HG03045 (cell line): Measurements from ENCODE around the gene SASH1.

Experiments
- ATAC-seq: cut with Tn5 transposase; IDR thresholded peaks from one replicate; pipeline ENCODE4 v1.9.1; 2021; ENCODE audit warnings: mild to moderate bottlenecking, moderate library complexity; ENCODE audit not compliant: unreplicated experiment

The SASH1 gene

DNA sequence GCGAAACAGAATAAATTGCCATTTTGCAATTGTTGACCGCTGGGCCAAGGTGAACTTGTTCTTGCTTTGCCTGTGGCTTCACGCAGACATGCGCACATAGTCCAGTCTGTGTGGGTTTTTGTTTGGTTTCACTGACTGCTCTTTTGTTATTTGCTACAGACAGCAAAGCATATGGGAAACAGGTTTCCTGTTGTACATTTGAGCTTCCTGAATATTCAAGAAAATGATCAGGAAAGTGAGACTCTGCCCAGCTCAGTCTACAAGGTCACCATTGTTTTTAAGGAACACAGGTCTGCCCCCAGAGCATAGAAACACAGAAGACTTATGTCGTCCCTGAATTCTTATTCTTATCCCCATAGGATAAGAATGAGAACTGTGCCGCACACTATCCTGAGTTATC, 55.6 kb downstream of the SASH1 start:
- ATAC-seq, result no peak

DNA sequence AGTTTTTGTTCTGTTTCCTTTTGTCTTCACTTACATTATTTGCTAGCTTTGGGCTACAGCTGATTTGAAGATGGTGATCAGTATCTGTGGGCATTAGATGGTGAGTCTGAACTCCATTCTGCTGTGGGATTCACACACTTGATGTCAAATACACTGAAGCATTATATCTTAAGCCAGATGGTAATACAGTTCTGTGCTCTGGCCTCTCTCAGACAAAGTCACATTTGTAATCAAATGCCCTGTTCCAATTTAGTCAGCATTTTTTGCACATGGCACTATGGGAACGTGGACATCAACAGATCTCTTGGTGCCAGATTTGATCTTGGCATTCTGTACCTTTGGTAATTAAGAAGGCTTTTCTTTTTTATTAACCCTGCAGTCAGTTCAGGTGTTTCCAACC, 56.0 kb downstream of the SASH1 start:
- ATAC-seq, result no peak

DNA sequence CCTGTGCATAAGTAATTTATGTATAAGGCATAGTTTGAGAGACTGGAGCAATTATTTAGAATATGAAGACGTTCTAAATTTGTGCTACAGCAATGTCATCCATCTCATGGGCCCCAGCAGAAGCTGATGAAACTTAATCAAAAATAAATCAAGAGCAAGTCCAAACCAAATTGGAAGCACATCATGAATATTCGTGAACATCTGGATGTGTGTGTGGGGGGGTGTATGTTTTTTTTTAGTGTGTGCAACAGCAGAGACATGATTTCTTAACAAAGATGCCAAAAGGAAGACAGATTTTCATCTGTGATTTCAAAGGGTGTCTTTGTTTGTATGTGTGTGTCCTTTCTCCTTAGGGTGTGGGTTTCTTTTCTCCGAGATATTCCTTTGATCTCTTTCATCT, 58.9 kb downstream of the SASH1 start:
- ATAC-seq, result no peak

DNA sequence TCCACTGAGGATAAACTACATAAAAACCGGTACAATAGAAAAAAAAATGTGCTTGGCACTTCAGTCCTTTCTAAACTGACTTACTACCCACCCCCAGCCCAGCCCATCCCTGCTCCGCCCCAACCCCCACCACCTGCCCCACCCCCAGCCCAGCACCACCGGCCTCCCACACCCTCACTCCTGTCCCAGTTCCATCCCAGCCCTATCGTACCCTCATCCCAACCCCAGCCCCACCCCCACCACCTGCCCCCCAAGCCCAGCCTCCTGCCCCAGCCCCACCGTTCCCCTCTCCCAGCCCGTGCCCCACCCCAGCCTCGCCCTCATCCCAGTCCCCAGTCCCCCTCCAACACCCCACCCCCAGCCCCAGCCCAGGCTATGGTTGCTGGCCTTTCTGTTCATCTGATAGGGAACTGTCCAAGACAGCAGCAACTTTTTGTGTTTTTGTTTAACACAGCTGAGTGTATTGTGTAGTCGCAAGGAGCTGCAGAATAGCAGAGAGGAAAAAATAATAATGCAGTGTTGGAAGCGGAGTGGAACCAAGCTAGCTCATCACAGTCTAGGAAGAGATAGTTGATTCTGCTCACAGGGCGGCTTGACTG, 61.9 kb downstream of the SASH1 start:
- ATAC-seq, result no peak

- ATAC-seq, result no peak
These were observed 63.3 kb downstream of the SASH1 start for GRCh38 chr6:148405894-148406293.

- ATAC-seq, result no peak
These were observed 64.1 kb downstream of the SASH1 start for GRCh38 chr6:148406579-148407371.

- no peak for ATAC-seq
These were observed 64.7 kb downstream of the SASH1 start for GRCh38 chr6:148407372-148407771.

DNA sequence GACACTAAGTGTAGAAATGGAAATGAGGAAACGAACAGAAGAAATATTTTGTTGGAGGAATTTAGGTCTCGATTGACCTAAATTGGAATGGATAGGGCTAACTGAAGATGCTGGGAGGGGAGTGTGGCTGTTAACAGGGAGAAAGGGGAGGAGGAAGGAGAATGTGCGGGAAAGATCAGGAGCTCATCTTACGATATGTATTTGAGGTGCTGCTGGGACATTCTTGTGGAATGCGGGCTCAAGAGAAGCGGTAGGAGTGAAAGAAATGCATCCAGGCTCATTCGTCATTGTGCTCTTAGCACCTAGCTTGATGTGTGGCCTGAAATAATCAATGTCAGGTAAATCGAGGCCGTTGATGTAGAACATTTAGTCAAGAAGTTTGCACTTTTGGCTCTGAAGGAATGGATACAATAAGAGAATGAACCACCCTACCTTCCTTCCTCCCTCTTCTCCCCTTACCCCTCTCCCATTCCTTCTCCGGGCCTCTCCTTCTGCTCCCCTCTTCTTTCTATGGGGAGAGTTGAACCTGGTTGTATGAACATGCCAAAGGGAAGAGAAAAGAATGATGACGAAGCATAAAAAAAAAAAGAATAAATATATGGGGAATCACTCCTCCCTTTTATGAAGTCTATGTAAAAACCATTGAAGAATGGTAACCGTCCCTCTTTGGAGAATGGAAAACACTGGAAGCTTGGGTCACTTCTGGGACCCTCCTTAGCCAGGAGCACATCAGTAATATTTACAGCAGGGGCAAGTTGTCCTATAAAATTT, 70.9 kb downstream of the SASH1 start:
- no peak for ATAC-seq

DNA sequence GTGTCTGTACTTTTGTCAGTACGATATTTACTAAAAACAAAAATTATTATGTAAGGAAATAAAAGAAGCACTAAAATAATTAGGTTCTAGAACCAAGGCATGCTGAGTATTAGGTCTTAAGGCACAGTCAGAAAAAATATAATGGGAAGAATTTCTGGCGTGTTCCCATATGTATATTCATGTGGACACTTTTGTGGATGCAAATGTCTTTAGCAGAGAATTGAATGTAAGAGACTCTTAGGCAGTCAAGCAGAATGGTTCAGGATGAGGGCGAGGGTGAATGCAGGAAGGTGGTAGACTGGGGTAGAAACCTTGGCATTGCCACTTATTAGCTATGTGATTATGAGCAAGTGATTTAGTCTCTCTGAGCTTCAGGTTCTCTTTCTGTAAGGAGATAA, 71.5 kb downstream of the SASH1 start:
- ATAC-seq, result no peak

- ATAC-seq, result no peak
These were observed 72.2 kb downstream of the SASH1 start for GRCh38 chr6:148414836-148415235.

GRCh38 chr6:148415511-148416260, 73.0 kb downstream of the SASH1 start:
- ATAC-seq, result no peak

- no peak for ATAC-seq
These were observed 73.8 kb downstream of the SASH1 start for GRCh38 chr6:148416330-148416965.

DNA sequence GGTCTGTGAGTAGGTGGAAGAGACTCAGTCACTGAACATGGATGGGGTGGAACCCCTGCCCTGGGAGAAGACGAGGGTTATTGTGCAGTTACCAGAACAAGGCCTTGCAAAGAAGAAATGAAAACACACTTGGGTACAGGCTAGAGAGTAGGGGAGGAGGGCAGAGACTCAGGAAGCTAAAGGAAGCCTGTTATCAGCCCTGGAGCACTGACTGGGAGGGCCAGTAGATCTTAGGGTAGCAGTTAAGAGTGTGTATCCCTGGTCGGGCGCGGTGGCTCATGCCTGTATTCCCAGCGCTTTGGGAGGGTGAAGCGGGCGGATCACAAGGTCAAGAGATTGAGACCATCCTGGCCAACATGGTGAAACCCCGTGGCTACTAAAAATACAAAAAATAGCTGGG, 74.4 kb downstream of the SASH1 start:
- no peak for ATAC-seq

DNA sequence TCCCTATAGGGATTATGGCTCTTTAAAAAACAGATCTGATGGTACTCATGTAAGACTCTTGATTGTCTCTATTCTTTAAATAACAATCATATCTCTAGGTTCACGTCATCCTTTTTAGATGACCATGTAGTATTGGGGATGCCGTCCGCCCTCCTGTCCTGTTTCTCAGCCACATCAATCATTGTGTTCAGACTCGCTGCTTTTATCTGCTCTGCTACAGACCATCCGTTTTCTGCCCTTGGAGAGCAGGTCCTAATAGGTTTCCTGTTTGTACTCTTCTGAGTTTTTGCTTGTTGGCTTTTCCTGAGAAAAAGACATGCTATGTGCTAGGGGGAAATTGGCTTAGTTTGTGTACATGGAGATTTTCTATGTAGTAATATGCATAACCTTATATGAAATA, 76.8 kb downstream of the SASH1 start:
- no peak for ATAC-seq

DNA sequence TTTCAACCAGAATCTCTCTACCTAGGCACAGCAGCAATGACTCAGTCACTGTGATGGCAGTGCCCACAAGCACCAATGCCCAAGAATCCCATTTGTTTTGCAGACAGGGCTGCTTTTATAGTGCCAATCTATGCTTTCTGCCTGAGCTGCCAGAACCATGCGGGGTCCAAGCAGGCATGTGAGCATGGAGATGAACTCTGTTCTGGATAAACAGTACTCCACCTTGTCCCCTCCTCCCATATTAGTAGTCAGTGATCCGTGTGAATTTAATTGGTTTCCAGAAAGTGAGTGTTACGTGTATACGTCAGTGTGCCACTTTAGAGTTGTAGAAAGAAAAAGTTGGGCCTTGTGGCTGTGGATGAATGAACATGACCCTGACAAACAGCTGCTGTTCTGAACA, 79.4 kb downstream of the SASH1 start:
- no peak for ATAC-seq

DNA sequence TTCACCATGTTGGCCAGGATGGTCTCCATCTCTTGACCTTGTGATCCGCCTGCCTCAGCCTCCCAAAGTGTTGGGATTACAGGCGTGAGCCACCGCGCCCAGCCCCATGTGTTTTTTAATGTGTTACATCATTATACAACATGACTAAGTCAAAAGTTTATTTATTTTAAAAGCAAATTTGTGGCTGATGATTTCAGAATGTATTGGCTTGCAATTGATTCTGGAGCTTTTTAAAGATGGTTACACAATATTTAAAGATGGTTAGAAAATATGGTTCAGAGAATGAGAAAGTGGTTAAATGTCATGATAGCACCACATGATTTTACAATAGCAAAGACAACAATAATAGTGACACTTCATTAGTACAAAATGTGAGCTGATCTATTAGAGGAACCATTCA, 80.5 kb downstream of the SASH1 start:
- ATAC-seq, result no peak

DNA sequence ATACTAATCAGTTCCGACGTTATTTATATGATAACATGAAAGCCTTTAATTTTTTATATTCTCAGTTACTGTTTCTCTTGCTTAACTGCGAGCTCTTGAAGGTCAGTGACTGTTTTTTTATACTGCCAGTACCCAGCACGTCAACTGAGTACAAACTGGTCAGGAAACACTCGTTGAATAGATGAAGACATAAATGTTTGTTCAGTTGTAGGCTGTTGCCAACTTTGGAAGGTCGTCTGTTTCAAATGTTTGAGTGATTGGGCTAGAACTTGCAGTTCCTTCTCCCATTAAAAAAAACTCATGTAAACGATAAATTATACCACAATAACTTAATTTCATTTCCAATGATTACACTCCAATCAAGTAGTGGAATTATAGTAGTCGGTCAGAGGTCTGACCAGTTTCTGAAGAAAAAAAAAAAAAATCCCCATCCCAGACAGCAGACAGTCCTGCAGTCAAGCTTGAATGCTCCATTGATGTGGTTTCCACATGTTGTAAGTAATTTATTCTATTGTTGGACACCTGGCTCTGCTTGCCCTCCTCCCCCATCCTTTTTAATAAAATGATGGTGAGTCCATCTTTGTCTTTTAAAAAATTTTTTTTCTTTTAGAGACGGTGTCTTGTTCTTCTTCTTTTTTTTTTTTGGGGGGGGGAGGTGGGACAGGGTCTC, 81.1 kb downstream of the SASH1 start:
- ATAC-seq, result no peak

DNA sequence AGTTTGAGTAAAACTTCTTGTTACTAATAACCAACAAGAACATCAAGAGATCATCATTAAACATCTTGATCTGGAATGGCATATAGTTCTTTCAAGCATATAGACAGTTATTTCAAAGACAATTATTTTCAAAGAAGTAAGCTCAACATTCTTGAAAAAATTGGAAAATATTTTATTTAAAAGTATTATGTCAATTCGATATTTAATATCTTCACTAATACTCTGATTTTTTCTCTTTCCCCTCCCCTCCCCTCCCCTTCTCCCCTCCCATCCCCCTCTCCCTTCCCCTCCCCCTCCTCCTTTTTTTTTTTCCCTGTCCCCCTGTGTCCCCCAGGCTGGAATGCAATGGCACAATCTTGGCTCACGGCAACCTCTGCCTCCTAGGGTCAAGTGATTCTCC, 82.8 kb downstream of the SASH1 start:
- ATAC-seq, result no peak

GRCh38 chr6:148426317-148426977, 83.8 kb downstream of the SASH1 start:
- ATAC-seq, result no peak

- no peak for ATAC-seq
These were observed 84.7 kb downstream of the SASH1 start for GRCh38 chr6:148427333-148427732.
